IgD-negative memory B cell (primary cell): ENCODE results near the gene HDLBP. TPM values are rescaled to one million over a fixed set of nuclear protein-coding genes. Genes with fewer than 3 reads are reported as not detected.

ENCODE experiments used
- H3K27ac Mint-ChIP-seq, 3 donors: one replicate each; pipeline ENCODE4 v1.8.0; 2020 to 2022; ENCODE audit warnings: mild to moderate bottlenecking in 3 of 3, mixed read lengths in 3 of 3, moderate library complexity in 1 of 3
- H3K27me3 Mint-ChIP-seq: one replicate; pipeline ENCODE4 v1.8.0; 2021; ENCODE audit warnings: mixed read lengths
- H3K36me3 Mint-ChIP-seq: one replicate; pipeline ENCODE4 v1.8.0; 2020; ENCODE audit warnings: mild to moderate bottlenecking, mixed read lengths
- H3K4me1 Mint-ChIP-seq, 3 donors: one replicate each; pipeline ENCODE4 v1.8.0; 2020 to 2022; ENCODE audit warnings: mixed read lengths in 3 of 3, mild to moderate bottlenecking in 1 of 3
- H3K4me3 Mint-ChIP-seq, 4 donors: one replicate each; pipeline ENCODE4 v1.8.0; 2020 to 2022; ENCODE audit warnings: mild to moderate bottlenecking in 4 of 4, mixed read lengths in 4 of 4, moderate library complexity in 3 of 4
- H3K9me3 Mint-ChIP-seq, 3 donors: one replicate each; pipeline ENCODE4 v1.8.0; 2020 to 2021; ENCODE audit warnings: mixed read lengths in 3 of 3, mild to moderate bottlenecking in 1 of 3
- polyA plus RNA-seq: library from polyadenylated mRNA; unstranded; fragments of 300-500 nt; fragmentation: Illumina TruSeq; gene quantifications from one replicate; pipeline ENCODE4 v1.2.3, GENCODE V29; 2021

Gene HDLBP
- polyA plus RNA-seq, 1 donor from 2014 or later: 55.3 TPM

- Mint-ChIP-seq H3K9me3 (no peaks in the 10 kb centered on the region), H3K27ac (no peak overlapping the region), H3K4me3 (no peak overlapping the region), H3K27me3 (no peaks in the 10 kb centered on the region), H3K4me1 (no peaks in the 10 kb centered on the region), H3K36me3 (peaks cover 5% of the 10 kb centered on the region)
Measured at GRCh38 chr2:241182531-241183133, 132.8 kb downstream of the HDLBP start.

GRCh38 chr2:241182126-241182525, 133.3 kb downstream of the HDLBP start:
- Mint-ChIP-seq H3K27me3 (no peaks in the 10 kb centered on the region), H3K36me3 (peaks cover 5% of the 10 kb centered on the region), H3K4me3 (no peak overlapping the region), H3K4me1 (no peaks in the 10 kb centered on the region), H3K27ac (no peak overlapping the region), H3K9me3 (no peaks in the 10 kb centered on the region)

- Mint-ChIP-seq H3K9me3 (no peaks in the 10 kb centered on the region), H3K4me3 (no peak overlapping the region), H3K36me3 (peaks cover 6% of the 10 kb centered on the region), H3K4me1 (no peaks in the 10 kb centered on the region), H3K27ac (no peak overlapping the region), H3K27me3 (no peaks in the 10 kb centered on the region)
Measured at GRCh38 chr2:241180495-241180894, 135.0 kb downstream of the HDLBP start.

- Mint-ChIP-seq H3K4me3 (no peak overlapping the region), H3K36me3 (peaks cover 11% of the 10 kb centered on the region), H3K4me1 (no peaks in the 10 kb centered on the region), H3K27me3 (no peaks in the 10 kb centered on the region), H3K9me3 (no peaks in the 10 kb centered on the region), H3K27ac (no peak overlapping the region)
Measured at GRCh38 chr2:241179899-241180298, 135.6 kb downstream of the HDLBP start.

- Mint-ChIP-seq H3K4me3 (no peak overlapping the region), H3K9me3 (no peaks in the 10 kb centered on the region), H3K27me3 (no peaks in the 10 kb centered on the region), H3K4me1 (no peaks in the 10 kb centered on the region), H3K36me3 (peaks cover 15% of the 10 kb centered on the region), H3K27ac (no peak overlapping the region)
Measured at GRCh38 chr2:241178961-241179360, 136.5 kb downstream of the HDLBP start.

GRCh38 chr2:241177526-241178334, 137.7 kb downstream of the HDLBP start:
- Mint-ChIP-seq H3K9me3 (peaks cover 0 to 4% (median 0%) of the 10 kb centered on the region in 3 donors), H3K4me1 (no peaks in the 10 kb centered on the region), H3K4me3 (no peak overlapping the region), H3K27me3 (no peaks in the 10 kb centered on the region), H3K27ac (no peak overlapping the region), H3K36me3 (peaks cover 17% of the 10 kb centered on the region)

Other genes starting within 250 kb of the HDLBP start
- gene MTERF4, start 213.4 kb downstream of the HDLBP start, polyA plus RNA-seq: 65.6 TPM
- gene PASK, start 166.2 kb downstream of the HDLBP start, polyA plus RNA-seq: 10.3 TPM
- gene PPP1R7, start 165.2 kb downstream of the HDLBP start, polyA plus RNA-seq: 94.7 TPM
- not detected for gene ANO7, start 127.0 kb downstream of the HDLBP start, polyA plus RNA-seq
- 134 TPM for gene SEPTIN2, start 253 bp upstream of the HDLBP start, polyA plus RNA-seq
- gene FARP2, start 40.6 kb upstream of the HDLBP start, polyA plus RNA-seq: 21.9 TPM
- gene STK25, start 192.9 kb upstream of the HDLBP start, polyA plus RNA-seq: 90.5 TPM
- gene BOK, start 243.1 kb upstream of the HDLBP start, polyA plus RNA-seq: 0.08 TPM